Esophagus muscularis mucosa (tissue), 3 donors: ENCODE results near the gene HS1BP3.

Experiments used
- CTCF ChIP-seq, 3 experiments: fragments of 200-600 bp in 2 of 3; fragments of 450-650 bp in 1 of 3; sonication (generic) in 2 of 3; IDR thresholded peaks; one replicate each; pipeline ENCODE4 v1.5.1; 2017 to 2019; ENCODE audit warnings: antibody characterized with exemption in 3 of 3, mild to moderate bottlenecking in 2 of 3, moderate library complexity in 1 of 3
- POLR2A ChIP-seq: fragments of 450-650 bp; IDR thresholded peaks from one replicate; pipeline ENCODE4 v1.6.1; 2017; ENCODE audit warnings: antibody characterized with exemption, moderate library complexity, mild to moderate bottlenecking, low read depth

- no peak for TF ChIP-seq CTCF (IDR thresholded peaks at IDR 0.05)
- TF ChIP-seq POLR2A: no peak
Observed at GRCh38 chr2:20619624-20620024, 31.3 kb downstream of the HS1BP3 start.
